SU-DHL-6 (cell line): ENCODE results near the gene PDZD2.

Experiments used
- H2AFZ ChIP-seq: fragments of 200-600 bp; sonication (generic); 2 replicates; pipeline ENCODE4 v1.6.1; 2014; ENCODE audit warnings: low read depth, mild to moderate bottlenecking, moderate library complexity, mixed read lengths, antibody characterized with exemption, low read length; ENCODE audit not compliant: severe bottlenecking
- H3F3A ChIP-seq: fragments of 200-600 bp; shearing (Covaris generic); 2 replicates; pipeline ENCODE4 v1.6.0; 2016; ENCODE audit warnings: antibody characterized with exemption, mild to moderate bottlenecking; ENCODE audit not compliant: insufficient read depth
- H3K27ac ChIP-seq: fragments of 200-600 bp; sonication (generic); 2 replicates; pipeline ENCODE4 v1.5.1; 2016; ENCODE audit warnings: low read depth, mild to moderate bottlenecking, low read length, moderate library complexity, mixed read lengths
- H3K27me3 ChIP-seq: fragments of 200-600 bp; sonication (generic), shearing (Covaris generic); 2 replicates; pipeline ENCODE4 v1.6.0; 2014; ENCODE audit warnings: mild to moderate bottlenecking, low read length
- H3K36me3 ChIP-seq: fragments of 200-600 bp; sonication (generic); 2 replicates; pipeline ENCODE4 v1.6.1; 2014; ENCODE audit warnings: mild to moderate bottlenecking, low read length, mixed read lengths
- H3K4me2 ChIP-seq: fragments of 300-600, 200-600 bp; shearing (Covaris generic), sonication (generic); 2 replicates; pipeline ENCODE4 v1.6.0; 2014; ENCODE audit warnings: low read length, low read depth, mild to moderate bottlenecking; ENCODE audit not compliant: poor library complexity, severe bottlenecking
- H3K4me3 ChIP-seq: fragments of 200-600 bp; sonication (generic); 2 replicates; pipeline ENCODE4 v1.5.1; 2014; ENCODE audit warnings: antibody characterized with exemption, low read length, mild to moderate bottlenecking, mixed read lengths; ENCODE audit not compliant: insufficient read depth, poor library complexity, severe bottlenecking
- H3K79me2 ChIP-seq: fragments of 200-600 bp; sonication (generic); 2 replicates; pipeline ENCODE4 v1.6.1; 2014; ENCODE audit warnings: mild to moderate bottlenecking, low read length, moderate library complexity; ENCODE audit not compliant: insufficient read depth
- H3K9ac ChIP-seq: fragments of 200-600 bp; sonication (generic); 2 replicates; pipeline ENCODE4 v1.7.0; 2014; ENCODE audit warnings: mild to moderate bottlenecking, low read length
- H3K9me2 ChIP-seq: fragments of 200-600 bp; sonication (generic); replicated peaks from 2 replicates; pipeline ENCODE4 v1.6.1; 2014; ENCODE audit warnings: low read length; ENCODE audit not compliant: insufficient read depth
- H3K9me3 ChIP-seq: fragments of 200-600 bp; sonication (generic); 2 replicates; pipeline ENCODE4 v1.6.1; 2014; ENCODE audit warnings: low read length, mixed read lengths; ENCODE audit not compliant: insufficient read depth
- H4K20me1 ChIP-seq: fragments of 200-600 bp; sonication (generic); 2 replicates; pipeline ENCODE4 v1.6.1; 2014; ENCODE audit warnings: low read depth, mild to moderate bottlenecking, antibody characterized with exemption, low read length, moderate library complexity, mixed read lengths
- CTCF ChIP-seq: fragments of 200-600 bp; sonication (generic); IDR thresholded peaks from one replicate; pipeline ENCODE4 v1.5.1; 2017; ENCODE audit warnings: antibody characterized with exemption, mild to moderate bottlenecking, low read length, moderate library complexity; ENCODE audit not compliant: insufficient read depth, poor library complexity, severe bottlenecking
- EZH2phosphoT487 ChIP-seq: fragments of 200-600 bp; sonication (generic), shearing (Covaris generic); conservative IDR thresholded peaks from 2 replicates; pipeline ENCODE4 v1.6.1; 2018; ENCODE audit warnings: mild to moderate bottlenecking, antibody characterized with exemption, low read length, moderate library complexity, mixed read lengths

The PDZD2 gene

GRCh38 chr5:31638748-31639418 lies at the start of gene PDZD2:
Gene PDZD2, plus strand, starts transcription at chr5:31639131.
- H4K20me1 ChIP-seq, result no peaks in the 10 kb centered on the region
- no peaks in the 10 kb centered on the region for H3K79me2 ChIP-seq
- no peaks in the 10 kb centered on the region for H3K27me3 ChIP-seq
- TF ChIP-seq EZH2phosphoT487, result no peak
- TF ChIP-seq CTCF, result peak; percentile 51
- H3K9me3 ChIP-seq, result no peaks in the 10 kb centered on the region
- H3K4me3 ChIP-seq, result peak within 1 kb of the TSS; percentile 65
- no peaks in the 10 kb centered on the region for H3K36me3 ChIP-seq
- H3K9me2 ChIP-seq, result no peaks in the 10 kb centered on the region
- peak within 1 kb of the TSS; percentile 66 for H3K4me2 ChIP-seq
- peak within 1 kb of the TSS; percentile 79 for H2AFZ ChIP-seq
- H3K27ac ChIP-seq, result no peak within 1 kb of the TSS
- peak within 1 kb of the TSS; percentile 50 for H3K9ac ChIP-seq
- H3F3A ChIP-seq, result no peaks in the 10 kb centered on the region

- Histone ChIP-seq H4K20me1 (no peaks in the 10 kb centered on the region), H2AFZ (no peak overlapping the region), H3K27me3 (no peaks in the 10 kb centered on the region), H3K79me2 (no peaks in the 10 kb centered on the region), H3K9ac (no peak overlapping the region), H3K9me2 (no peaks in the 10 kb centered on the region), H3K4me2 (no peak overlapping the region), H3K36me3 (no peaks in the 10 kb centered on the region), H3K9me3 (no peaks in the 10 kb centered on the region), H3K4me3 (no peak overlapping the region), H3K27ac (no peak overlapping the region), H3F3A (no peaks in the 10 kb centered on the region)
- no peak for TF ChIP-seq CTCF
- TF ChIP-seq EZH2phosphoT487, result no peak
Observed at GRCh38 chr5:31593665-31594064, 45.3 kb upstream of the PDZD2 start.

GRCh38 chr5:31596354-31596753 lies 42.6 kb upstream of the PDZD2 start:
- H2AFZ ChIP-seq, result no peak overlapping the region
- H3K27ac ChIP-seq, result no peak overlapping the region
- no peak overlapping the region for H3K9ac ChIP-seq
- no peak overlapping the region for H3K4me2 ChIP-seq
- TF ChIP-seq CTCF, result no peak
- TF ChIP-seq EZH2phosphoT487, result no peak
- no peak overlapping the region for H3K4me3 ChIP-seq
- no peaks in the 10 kb centered on the region for H3K36me3 ChIP-seq
- H3K9me3 ChIP-seq, result no peaks in the 10 kb centered on the region
- H3K79me2 ChIP-seq, result no peaks in the 10 kb centered on the region
- no peaks in the 10 kb centered on the region for H3K27me3 ChIP-seq
- H3K9me2 ChIP-seq, result no peaks in the 10 kb centered on the region
- H4K20me1 ChIP-seq, result no peaks in the 10 kb centered on the region
- no peaks in the 10 kb centered on the region for H3F3A ChIP-seq
